D341Med (cell line): ENCODE results near the gene ARHGEF3.
A peak's percentile ranks its signal among the peaks of the same experiment; 100 is the strongest.
"Not testable (repeated sequence)": the region's sequence is repeated elsewhere in the genome, so short reads cannot be mapped to it uniquely, and the experiment has no call there.

Experiments used
- DNase-seq: peaks from one replicate; pipeline ENCODE4 v3.0.0; 2012; ENCODE audit warnings: low spot score

Gene ARHGEF3

DNA sequence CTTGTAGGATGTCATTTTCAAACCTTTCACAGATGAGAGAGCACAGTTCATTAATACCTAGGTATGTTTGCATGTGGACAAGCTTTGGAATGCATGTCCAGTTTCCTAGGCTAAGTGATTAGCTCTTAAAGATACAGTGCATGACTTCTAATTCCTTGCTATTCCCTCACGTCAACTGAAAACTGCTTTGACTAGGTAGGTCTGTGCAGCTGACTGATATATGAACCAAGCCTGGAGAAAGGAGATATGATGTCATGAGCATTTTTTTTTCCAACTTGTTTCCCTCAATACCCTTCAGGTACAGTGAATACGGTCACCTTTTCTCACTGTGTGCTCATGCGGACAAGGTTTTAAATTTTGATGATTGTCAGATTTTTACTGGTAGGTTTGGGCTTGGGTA lies 77.1 kb downstream of the ARHGEF3 start:
- no peak for DNase-seq

DNA sequence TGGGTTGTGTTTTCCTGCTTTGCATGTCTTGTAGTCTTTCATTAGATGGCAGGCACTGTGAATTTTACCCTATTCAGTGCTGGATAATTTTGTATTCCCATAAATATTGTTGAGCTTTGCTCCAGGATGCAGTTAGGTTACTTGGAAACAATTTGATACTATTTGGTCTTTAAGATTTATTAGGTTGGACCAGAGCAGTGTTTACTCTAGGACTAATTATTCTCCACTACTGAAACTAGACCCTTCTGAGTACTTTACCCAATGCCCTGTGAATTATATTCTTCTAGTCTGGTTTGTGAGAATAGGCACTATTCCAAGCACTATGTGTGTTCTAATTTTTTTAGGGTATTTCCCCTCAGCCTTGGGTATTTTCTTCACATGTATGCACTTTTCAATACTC lies 80.9 kb downstream of the ARHGEF3 start:
- no peak for DNase-seq

GRCh38 chr3:56718809-56719208 lies 82.9 kb downstream of the ARHGEF3 start:
- DNase-seq, result not testable (repeated sequence)

DNA sequence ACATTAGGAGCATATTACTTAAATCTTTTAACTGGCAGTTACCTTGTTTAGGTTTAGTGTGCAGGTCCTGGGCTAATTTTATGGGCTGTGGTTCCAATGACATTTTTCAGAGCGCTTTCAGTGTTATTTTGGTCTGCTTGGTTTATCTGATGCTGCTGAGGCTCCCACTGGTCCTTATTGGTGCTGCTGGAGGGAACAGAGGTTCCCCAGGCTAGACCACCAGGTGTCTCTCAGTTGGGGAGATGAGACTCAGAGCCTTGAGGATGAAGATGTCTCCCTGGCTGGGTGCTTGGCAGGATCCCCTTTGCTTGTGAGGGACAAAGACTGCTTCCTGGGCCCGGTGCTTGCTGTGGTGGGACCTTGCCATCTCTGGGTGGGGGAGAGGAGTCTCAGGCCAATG lies 90.4 kb downstream of the ARHGEF3 start:
- no peak for DNase-seq

GRCh38 chr3:56707412-56707811 lies 94.3 kb downstream of the ARHGEF3 start:
- not testable (repeated sequence) for DNase-seq

DNA sequence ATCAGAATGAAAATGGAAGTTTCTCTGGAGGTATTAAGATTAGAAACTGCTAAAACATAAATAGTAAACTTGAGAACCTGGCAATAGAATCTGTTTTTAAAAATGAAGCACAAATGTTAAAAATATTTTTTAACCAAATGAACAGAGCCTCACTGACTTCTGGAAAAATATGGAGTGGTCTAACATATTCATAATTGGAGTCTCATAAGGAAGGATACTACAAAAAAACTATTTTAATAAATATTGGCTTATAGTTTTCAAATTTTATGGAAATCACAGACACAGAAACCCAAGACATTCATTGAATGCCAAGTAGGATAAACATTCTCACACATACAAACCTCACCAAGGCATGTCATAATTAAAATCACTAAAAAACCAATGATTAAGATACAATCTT lies 95.1 kb downstream of the ARHGEF3 start:
- no peak for DNase-seq

GRCh38 chr3:56704706-56705105 lies 97.0 kb downstream of the ARHGEF3 start:
- no peak for DNase-seq

- peak; percentile 52 for DNase-seq
Measured at GRCh38 chr3:56702490-56703315, 99.0 kb downstream of the ARHGEF3 start.

- DNase-seq, result peak; percentile 53
Measured at GRCh38 chr3:56700151-56700550, 101.6 kb downstream of the ARHGEF3 start.

DNA sequence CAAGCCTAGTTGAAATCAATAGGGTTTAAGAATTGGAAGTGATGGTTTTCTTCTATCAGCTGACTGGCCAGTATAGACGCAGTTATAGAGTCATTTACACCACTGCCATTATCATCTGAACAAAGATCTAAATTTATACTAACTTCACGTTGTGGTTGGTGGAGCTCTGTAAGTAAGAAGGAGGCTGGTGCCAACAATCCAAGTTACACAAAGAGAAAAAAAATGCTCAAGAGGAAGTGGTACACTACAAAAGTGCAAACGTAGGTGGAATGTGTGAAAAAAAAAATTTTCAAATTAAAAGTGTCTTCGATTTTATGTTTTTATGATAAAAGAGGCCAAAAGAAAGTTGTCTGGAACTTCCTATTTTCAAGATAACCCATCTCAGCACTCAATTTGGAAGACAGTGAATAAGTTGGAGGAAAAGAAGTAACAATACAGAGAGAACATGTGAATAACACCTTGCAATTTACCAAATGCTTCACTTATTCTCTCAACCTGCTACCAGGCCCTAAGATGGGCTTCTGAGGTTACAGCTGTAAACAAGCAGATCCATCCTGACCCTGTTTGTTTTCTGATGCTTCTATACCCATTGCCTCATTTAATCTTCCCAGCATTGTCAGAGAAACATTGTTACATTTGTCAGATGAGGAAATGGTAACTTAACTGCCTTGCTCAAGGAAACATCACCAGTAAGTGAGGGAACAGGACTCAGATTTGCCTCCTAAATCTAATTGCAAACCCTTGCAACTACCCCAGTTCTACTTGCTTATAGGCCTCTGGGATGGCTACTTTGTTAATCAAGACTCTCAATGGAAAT lies 106.7 kb downstream of the ARHGEF3 start:
- DNase-seq, result no peak

- DNase-seq, result no peak
Measured at GRCh38 chr3:56693750-56694149, 108.0 kb downstream of the ARHGEF3 start.

- not testable (repeated sequence) for DNase-seq
Measured at GRCh38 chr3:56692520-56693433, 109.0 kb downstream of the ARHGEF3 start.

DNA sequence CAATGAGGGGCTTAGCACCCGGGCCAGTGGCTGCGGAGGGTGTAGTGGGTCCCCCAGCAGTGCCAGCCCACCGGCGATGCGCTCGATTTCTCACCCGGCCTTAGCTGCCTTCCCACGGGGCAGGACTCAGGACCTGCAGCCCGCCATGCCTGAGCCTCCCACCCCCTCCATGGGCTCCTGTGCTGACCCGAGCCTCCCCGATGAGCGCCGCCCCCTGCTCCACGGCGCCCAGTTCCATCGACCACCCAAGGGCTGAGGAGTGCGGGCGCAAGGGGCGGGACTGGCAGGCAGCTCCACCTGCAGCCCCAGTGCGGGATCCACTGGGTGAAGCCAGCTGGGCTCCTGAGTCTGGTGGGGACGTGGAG lies 109.8 kb downstream of the ARHGEF3 start:
- not testable (repeated sequence) for DNase-seq

DNA sequence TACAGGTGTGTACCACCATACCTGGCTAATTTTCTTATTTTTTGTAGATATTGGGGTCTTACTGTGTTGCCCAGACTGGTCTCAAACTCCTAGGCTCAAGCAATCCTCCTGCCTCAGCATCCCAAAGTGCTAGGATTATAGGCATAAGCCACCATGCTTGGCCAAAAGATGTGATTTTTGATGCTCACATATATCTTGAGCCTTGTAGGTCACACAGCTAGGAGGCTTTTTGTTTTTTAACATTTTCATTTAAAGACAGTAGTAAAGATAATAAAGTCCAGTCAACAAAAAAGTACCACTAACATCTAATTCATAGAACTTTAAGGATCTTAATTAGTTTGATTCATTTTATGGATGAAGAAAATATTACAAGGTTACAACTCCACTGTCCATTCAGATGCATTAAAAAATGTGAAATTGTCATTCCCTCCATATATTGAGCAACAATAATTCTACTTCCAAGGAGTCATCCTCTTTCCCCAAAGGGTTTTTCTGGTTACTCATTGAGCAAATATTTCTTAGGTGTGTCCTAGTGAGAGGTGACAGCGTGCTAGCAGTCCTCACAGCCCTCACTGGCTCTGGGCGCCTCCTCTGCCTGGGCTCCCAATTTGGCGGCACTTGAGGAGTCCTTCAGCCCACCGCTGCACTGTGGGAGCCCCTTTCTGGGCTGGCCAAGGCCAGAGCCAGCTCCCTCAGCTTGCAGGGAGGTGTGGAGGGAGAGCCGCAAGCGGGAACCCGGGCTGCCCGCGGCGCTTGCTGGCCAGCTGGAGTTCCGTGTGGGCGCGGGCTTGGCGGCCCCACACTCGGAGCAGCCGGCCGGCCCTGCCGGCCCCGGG lies 110.4 kb downstream of the ARHGEF3 start:
- DNase-seq, result no peak

- DNase-seq, result no peak
Measured at GRCh38 chr3:56689303-56689702, 112.4 kb downstream of the ARHGEF3 start.

- DNase-seq, result no peak
Measured at GRCh38 chr3:56688191-56688590, 113.6 kb downstream of the ARHGEF3 start.

DNA sequence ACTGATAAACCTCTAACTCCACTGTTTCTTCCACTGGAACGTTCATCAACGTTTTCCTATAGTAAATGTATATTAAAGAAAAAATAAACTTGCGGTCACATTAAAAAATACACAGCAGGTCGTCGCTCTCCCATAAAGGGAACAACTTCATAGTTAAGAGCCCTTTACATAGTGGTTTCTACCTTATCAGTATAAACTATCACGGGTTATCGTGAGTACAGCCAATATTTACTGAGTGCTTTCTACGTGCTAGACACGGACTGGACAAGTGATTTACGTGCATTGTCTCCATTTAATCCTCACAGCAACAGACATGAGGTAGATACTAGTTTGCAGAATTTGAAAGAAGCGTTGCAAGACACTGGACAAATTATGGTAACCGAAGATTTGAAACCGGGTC lies 117.7 kb downstream of the ARHGEF3 start:
- DNase-seq, result no peak

DNA sequence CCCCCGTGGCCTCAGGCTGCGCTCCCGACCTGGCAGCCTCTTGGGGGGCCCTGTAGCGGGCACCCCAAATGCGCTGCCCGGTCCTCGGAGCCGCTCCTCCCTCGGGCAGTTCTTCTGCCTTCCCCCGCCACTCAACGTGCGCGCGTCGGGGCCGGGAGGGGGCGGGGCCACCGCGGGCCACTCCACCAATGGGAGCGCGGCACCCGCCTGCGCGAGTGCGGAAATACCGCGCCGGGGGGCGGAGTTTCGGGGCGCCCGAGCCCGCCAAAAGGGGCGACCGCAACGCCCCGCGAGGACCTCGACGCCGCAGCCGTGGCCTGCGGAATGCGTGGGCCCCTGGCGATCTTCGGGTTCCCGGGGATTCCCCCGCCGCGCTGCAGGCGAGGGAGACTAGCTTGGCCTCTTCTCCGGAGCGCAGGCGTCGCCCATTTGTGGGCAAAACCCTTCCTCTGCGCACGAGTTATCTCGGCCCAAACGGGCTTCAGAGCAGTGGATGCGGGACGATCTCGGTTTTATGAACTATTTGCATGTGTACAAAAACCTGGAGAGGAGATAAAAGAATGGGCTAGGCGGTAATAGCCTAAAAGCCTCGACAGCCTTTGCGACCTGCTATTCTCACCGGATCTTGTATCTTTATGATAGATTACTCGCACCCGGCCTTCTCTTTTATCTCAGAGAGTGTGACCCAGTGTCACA lies 118.5 kb downstream of the ARHGEF3 start, which contains the start of gene TASOR:
TASOR (minus strand) TSS at position 144 of the 696 bp plus-strand sequence. CDS start 259 bp downstream, outside the sequence.
- peak; percentile 97 for DNase-seq

GRCh38 chr3:56682462-56683121 lies 119.2 kb downstream of the ARHGEF3 start:
- peak; percentile 78 for DNase-seq

DNA sequence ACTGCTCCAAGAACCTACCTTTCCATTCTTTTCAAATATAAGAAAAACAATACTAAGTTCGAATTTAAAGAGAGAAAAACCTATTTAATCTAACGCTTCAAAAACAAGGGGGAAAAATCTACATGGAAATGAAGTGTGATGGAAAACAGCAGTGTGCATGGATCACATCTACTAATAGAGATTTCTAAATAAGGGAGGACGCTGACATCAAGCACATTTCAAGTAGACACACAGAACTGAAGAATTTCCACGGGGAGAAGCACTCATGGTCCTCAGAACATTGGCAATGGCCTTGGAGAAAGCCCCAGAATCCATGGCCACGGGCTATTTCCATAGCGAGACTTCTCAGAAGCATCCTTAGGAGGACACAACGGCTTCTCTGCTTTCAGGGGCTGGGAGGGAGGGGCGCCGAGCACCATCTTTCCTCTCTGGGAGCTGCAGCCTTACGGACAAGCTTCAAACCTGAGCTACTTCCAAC lies 119.7 kb downstream of the ARHGEF3 start:
- DNase-seq, result no peak
